Gastroesophageal sphincter (tissue), 3 donors: ENCODE measurements around the gene SPINDOC.

Experiments
- POLR2AphosphoS5 ChIP-seq: sonication (generic); formaldehyde crosslinking; IDR thresholded peaks from one replicate; pipeline ENCODE4 v1.6.1; 2017; ENCODE audit warnings: antibody characterized with exemption
- TF ChIP-seq, protein P1 (sequence below), 4 experiments: fragments of 200-600 bp in 2 of 4; fragments of 450-650 bp in 2 of 4; sonication (generic) in 1 of 4; IDR thresholded peaks; one replicate each; pipeline ENCODE4 v1.5.1; 2017 to 2019; ENCODE audit warnings: antibody characterized with exemption in 4 of 4, mild to moderate bottlenecking in 2 of 4, moderate library complexity in 2 of 4

DNA sequence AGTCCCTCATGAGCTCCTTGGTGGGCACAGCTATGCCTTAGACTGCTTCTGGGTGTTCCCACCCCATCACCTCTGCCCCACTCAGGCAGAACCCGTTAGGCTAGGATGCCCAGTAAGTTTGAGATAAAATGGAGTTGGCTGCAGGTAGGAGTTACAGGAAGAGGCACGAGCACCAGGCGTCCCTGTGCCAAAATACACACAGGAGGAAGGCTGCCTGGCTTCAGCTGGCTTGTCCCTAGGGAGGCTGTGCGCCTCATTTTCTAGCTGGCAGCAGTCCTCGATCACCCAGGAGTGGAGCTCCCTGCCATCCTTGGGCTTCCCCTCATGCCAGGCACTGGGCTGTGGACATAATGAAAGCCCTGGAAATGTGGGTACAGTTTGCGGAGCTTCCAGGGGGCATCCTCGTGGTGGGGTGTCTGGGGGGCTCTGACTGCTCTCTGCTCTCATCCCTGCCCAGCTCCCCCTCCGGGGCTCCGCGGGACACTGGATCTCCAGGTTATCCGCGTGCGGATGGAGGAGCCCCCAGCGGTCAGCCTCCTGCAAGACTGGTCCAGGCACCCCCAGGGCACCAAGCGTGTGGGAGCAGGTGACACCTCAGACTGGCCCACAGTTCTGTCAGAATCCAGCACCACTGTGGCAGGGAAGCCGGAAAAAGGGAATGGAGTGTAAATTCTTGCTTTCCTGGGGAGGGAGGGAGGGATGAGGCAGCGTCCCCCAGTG is 13.4 kb downstream of the SPINDOC start:
- TF ChIP-seq POLR2AphosphoS5, result no peak
- TF ChIP-seq, protein P1, sequence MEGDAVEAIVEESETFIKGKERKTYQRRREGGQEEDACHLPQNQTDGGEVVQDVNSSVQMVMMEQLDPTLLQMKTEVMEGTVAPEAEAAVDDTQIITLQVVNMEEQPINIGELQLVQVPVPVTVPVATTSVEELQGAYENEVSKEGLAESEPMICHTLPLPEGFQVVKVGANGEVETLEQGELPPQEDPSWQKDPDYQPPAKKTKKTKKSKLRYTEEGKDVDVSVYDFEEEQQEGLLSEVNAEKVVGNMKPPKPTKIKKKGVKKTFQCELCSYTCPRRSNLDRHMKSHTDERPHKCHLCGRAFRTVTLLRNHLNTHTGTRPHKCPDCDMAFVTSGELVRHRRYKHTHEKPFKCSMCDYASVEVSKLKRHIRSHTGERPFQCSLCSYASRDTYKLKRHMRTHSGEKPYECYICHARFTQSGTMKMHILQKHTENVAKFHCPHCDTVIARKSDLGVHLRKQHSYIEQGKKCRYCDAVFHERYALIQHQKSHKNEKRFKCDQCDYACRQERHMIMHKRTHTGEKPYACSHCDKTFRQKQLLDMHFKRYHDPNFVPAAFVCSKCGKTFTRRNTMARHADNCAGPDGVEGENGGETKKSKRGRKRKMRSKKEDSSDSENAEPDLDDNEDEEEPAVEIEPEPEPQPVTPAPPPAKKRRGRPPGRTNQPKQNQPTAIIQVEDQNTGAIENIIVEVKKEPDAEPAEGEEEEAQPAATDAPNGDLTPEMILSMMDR (IDR thresholded peaks at IDR 0.05), result no peak
